ENCODE measurements around the gene RIPOR2. TPM values are rescaled to one million over a fixed set of nuclear protein-coding genes. Genes with fewer than 3 reads are reported as not detected.

The RIPOR2 gene
- total RNA-seq, 1 experiment from 2014 or later = 5.0 TPM

GRCh38 chr6:24759718-24760117 is 176.0 kb downstream of the RIPOR2 start:
- no peak overlapping the region for H2BK12ac ChIP-seq (ENCODE audit: insufficient read length, low read depth, low read length)
- H2AFZ ChIP-seq (ENCODE audit: low read length) = no peak overlapping the region
- H2BK20ac ChIP-seq (ENCODE audit: low read depth, low read length, poor library complexity, severe bottlenecking) = no peak overlapping the region
- H3K4me1 ChIP-seq (ENCODE audit: insufficient read depth, low read length) = no peaks in the 10 kb centered on the region
- no peak overlapping the region for H3K14ac ChIP-seq (ENCODE audit: insufficient read depth, low read length)
- H3K27me3 Mint-ChIP-seq (ENCODE audit: low read depth) = no peaks in the 10 kb centered on the region
- no peak overlapping the region for H2BK120ac ChIP-seq (ENCODE audit: low read depth, low read length, poor library complexity, severe bottlenecking)
- H3K27ac Mint-ChIP-seq = no peak overlapping the region
- H3T11ph ChIP-seq (ENCODE audit: low read length) = no peak overlapping the region
- DNase-seq = no peak
- H3K79me1 ChIP-seq (ENCODE audit: insufficient read depth, low read depth, low read length, poor library complexity, severe bottlenecking) = no peaks in the 10 kb centered on the region
- H2BK5ac ChIP-seq (ENCODE audit: insufficient read length, low read length) = no peak overlapping the region
- no peak overlapping the region for H3K9ac ChIP-seq (ENCODE audit: extremely low read depth, insufficient read length, low read length)
- no peak overlapping the region for H2AK5ac ChIP-seq (ENCODE audit: insufficient read length, low read length)
- no peak overlapping the region for H3K56ac ChIP-seq (ENCODE audit: insufficient read length, low read depth, low read length)
- no peak for TF ChIP-seq CTCF (conservative IDR thresholded peaks at IDR 0.05)
- no peak overlapping the region for H4K91ac ChIP-seq (ENCODE audit: insufficient read length, low read depth, low read length)
- H3K79me2 ChIP-seq (ENCODE audit: insufficient read depth, low read length) = no peaks in the 10 kb centered on the region
- H3K36me3 Mint-ChIP-seq (ENCODE audit: insufficient read depth in 1 of 3, low read depth in 3 of 3) = no peaks in the 10 kb centered on the region
- no peak overlapping the region for H3K18ac ChIP-seq (ENCODE audit: insufficient read length, low read depth, low read length)
- no peaks in the 10 kb centered on the region for H3K23me2 ChIP-seq (ENCODE audit: insufficient read length, low read depth, low read length, poor library complexity, severe bottlenecking)
- no peak overlapping the region for H4K5ac ChIP-seq (ENCODE audit: insufficient read length, low read depth, low read length)
- WGBS (ENCODE audit: extremely low coverage, insufficient read length, low lambda C conversion rate) = no CpG with 5 or more reads among the region's 3 CpGs
- H3K4ac ChIP-seq (ENCODE audit: low read depth, low read length) = no peak overlapping the region
- H3K27me3 ChIP-seq (ENCODE audit: insufficient read depth, low read length) = no peaks in the 10 kb centered on the region
- no peak overlapping the region for H2BK15ac ChIP-seq (ENCODE audit: low read depth, low read length)
- no peak overlapping the region for H3K4me3 Mint-ChIP-seq
- H3K27ac ChIP-seq (ENCODE audit: insufficient read length, low read depth, low read length) = no peak overlapping the region
- no peak overlapping the region for H3K23ac ChIP-seq (ENCODE audit: insufficient read length, low read depth, low read length)
- no peak overlapping the region for H3K4me2 ChIP-seq (ENCODE audit: insufficient read depth, insufficient read length, low read length)
- peaks cover 4 to 9% of the 10 kb centered on the region in 2 experiments for H3K4me1 Mint-ChIP-seq
- H3K9me3 ChIP-seq (ENCODE audit: control insufficient read depth, low read depth, low read length) = no peaks in the 10 kb centered on the region
- no peaks in the 10 kb centered on the region for H4K20me1 ChIP-seq (ENCODE audit: control insufficient read depth, insufficient read depth, insufficient read length)
- peaks cover under 1% of the 10 kb centered on the region in 2 experiments; a peak in 3 of 5 replicates for H3K9me3 Mint-ChIP-seq
- H4K8ac ChIP-seq (replicated peaks; ENCODE audit: insufficient read length, low read depth, low read length) = no peak overlapping the region

All from H9 (cell line).